HFFc6 (cell line): ENCODE measurements around the gene COL5A2. TPM values are rescaled to one million over a fixed set of nuclear protein-coding genes. Genes with fewer than 3 reads are reported as not detected.

Experiments
- DNase-seq: peaks from one replicate; pipeline ENCODE4 v3.0.0-alpha.2; 2018
- H3K27ac Mint-ChIP-seq: 2 replicates; pipeline ENCODE4 v1.8.0; 2020; ENCODE audit warnings: mild to moderate bottlenecking, mixed read lengths
- H3K27me3 Mint-ChIP-seq: 2 replicates; pipeline ENCODE4 v1.8.0; 2021; ENCODE audit warnings: mild to moderate bottlenecking, moderate library complexity, mixed read lengths; ENCODE audit not compliant: insufficient read depth
- H3K36me3 Mint-ChIP-seq: 2 replicates; pipeline ENCODE4 v1.8.0; 2021; ENCODE audit warnings: low read depth, mixed read lengths
- H3K4me1 Mint-ChIP-seq: 2 replicates; pipeline ENCODE4 v1.8.0; 2020; ENCODE audit warnings: low read depth, mixed read lengths
- H3K4me3 Mint-ChIP-seq: 2 replicates; pipeline ENCODE4 v1.8.0; 2020; ENCODE audit warnings: mild to moderate bottlenecking, moderate library complexity, mixed read lengths
- H3K9me3 Mint-ChIP-seq: 2 replicates; pipeline ENCODE4 v1.8.0; 2020; ENCODE audit warnings: mild to moderate bottlenecking, mixed read lengths
- CTCF ChIP-seq: fragments of 200-600 bp; sonication (generic); IDR thresholded peaks from 2 replicates; pipeline ENCODE4 v1.5.0; 2021; ENCODE audit warnings: antibody characterized with exemption, mild to moderate bottlenecking
- total RNA-seq, 6 experiments: library from RNA; stranded (reverse); fragmentation: NEBNext Ultra II Directional; extraction: Animal tissue kit (Norgen Biotek cat#: 25700); gene quantifications; 2 replicates in 1 of 6; 3 replicates in 5 of 6; pipeline ENCODE4 v1.2.3, GENCODE V29; 2021

Gene COL5A2
- total RNA-seq, 6 experiments from 2014 or later, result 265 to 388 (median 303) TPM

- Mint-ChIP-seq H3K4me1 (peaks cover 19% of the 10 kb centered on the region), H3K4me3 (no peak overlapping the region), H3K27me3 (peaks cover 5% of the 10 kb centered on the region; the same call in 1 of the 2 replicates), H3K9me3 (peaks cover 4% of the 10 kb centered on the region), H3K36me3 (peaks cover 25% of the 10 kb centered on the region), H3K27ac (no peak overlapping the region)
- no peak for TF ChIP-seq CTCF
- no peak for DNase-seq
Observed at GRCh38 chr2:189181706-189182105, 2.1 kb upstream of the COL5A2 start.

- Mint-ChIP-seq H3K4me3 (peak overlapping the region; percentile 99), H3K4me1 (peaks cover 41% of the 10 kb centered on the region), H3K27ac (peak overlapping the region; percentile 94), H3K36me3 (peaks cover 42% of the 10 kb centered on the region), H3K27me3 (peaks cover 5% of the 10 kb centered on the region; the same call in 1 of the 2 replicates), H3K9me3 (peaks cover 4% of the 10 kb centered on the region)
- TF ChIP-seq CTCF, result no peak
- DNase-seq, result peak; percentile 58
Observed at GRCh38 chr2:189178726-189179569, 613 bp downstream of the COL5A2 start.

- DNase-seq, result no peak
- H3K27ac Mint-ChIP-seq, result peak overlapping the region; percentile 94
- peaks cover 46% of the 10 kb centered on the region for H3K36me3 Mint-ChIP-seq
- H3K4me1 Mint-ChIP-seq, result peaks cover 45% of the 10 kb centered on the region
- peak overlapping the region; percentile 99 for H3K4me3 Mint-ChIP-seq
- H3K9me3 Mint-ChIP-seq, result peaks cover 4% of the 10 kb centered on the region
- peak; percentile 78 for TF ChIP-seq CTCF
- peaks cover 5% of the 10 kb centered on the region; the same call in 1 of the 2 replicates for H3K27me3 Mint-ChIP-seq
Observed at GRCh38 chr2:189178054-189178453, 1.5 kb downstream of the COL5A2 start.

GRCh38 chr2:189177251-189177840 lies 2.2 kb downstream of the COL5A2 start:
- TF ChIP-seq CTCF, result no peak
- H3K9me3 Mint-ChIP-seq, result peaks cover 4% of the 10 kb centered on the region
- H3K4me1 Mint-ChIP-seq, result peaks cover 45% of the 10 kb centered on the region
- peak overlapping the region; percentile 99 for H3K4me3 Mint-ChIP-seq
- H3K27me3 Mint-ChIP-seq, result peaks cover 5% of the 10 kb centered on the region; the same call in 1 of the 2 replicates
- DNase-seq, result no peak
- peak overlapping the region; percentile 94 for H3K27ac Mint-ChIP-seq
- peaks cover 46% of the 10 kb centered on the region for H3K36me3 Mint-ChIP-seq

GRCh38 chr2:189176516-189176915 lies 3.0 kb downstream of the COL5A2 start:
- Mint-ChIP-seq H3K36me3 (peaks cover 46% of the 10 kb centered on the region), H3K4me3 (peak overlapping the region; percentile 99), H3K9me3 (peaks cover 4% of the 10 kb centered on the region), H3K4me1 (peaks cover 45% of the 10 kb centered on the region), H3K27me3 (peaks cover 5% of the 10 kb centered on the region; the same call in 1 of the 2 replicates), H3K27ac (peak overlapping the region; percentile 94)
- no peak for TF ChIP-seq CTCF
- DNase-seq, result no peak
